ENCODE results near the gene ANKS1B.
"Not testable (repeated sequence)": the region's sequence is repeated elsewhere in the genome, so short reads cannot be mapped to it uniquely, and the experiment has no call there.

Gene ANKS1B

GRCh38 chr12:99611117-99611516 lies 373.6 kb downstream of the ANKS1B start:
- no peak overlapping the region for H3K4me3 ChIP-seq (ENCODE audit: control insufficient read depth in 1 of 7, extremely low read depth in 1 of 7, insufficient read depth in 4 of 7, low read depth in 2 of 7, low read length in 6 of 7)
- H3K4me1 ChIP-seq (ENCODE audit: control extremely low read depth in 1 of 4, control insufficient read depth in 4 of 4, insufficient read depth in 4 of 4, low read length in 3 of 4) = no peaks in the 10 kb centered on the region
- H3K27ac ChIP-seq (ENCODE audit: insufficient read depth in 1 of 2, low read depth in 1 of 2, low read length in 2 of 2, poor library complexity in 1 of 2, severe bottlenecking in 2 of 2) = no peak overlapping the region
- no peaks in the 10 kb centered on the region for H3K9me3 ChIP-seq (ENCODE audit: control extremely low read depth in 1 of 5, control insufficient read depth in 4 of 5, insufficient read depth in 2 of 5, low read depth in 1 of 5, low read length in 4 of 5)
- CTCF ChIA-PET = no interaction called here
- no peak for DNase-seq
- POLR2A ChIA-PET = no interaction called here
- H3K27me3 ChIP-seq (replicated peaks in 2 of 5; ENCODE audit: control insufficient read depth in 4 of 5, insufficient read depth in 5 of 5, low read length in 4 of 5) = no peaks in the 10 kb centered on the region
- H3K36me3 ChIP-seq (ENCODE audit: control insufficient read depth in 4 of 4, insufficient read depth in 4 of 4, low read length in 3 of 4) = no peaks in the 10 kb centered on the region
- WGBS (ENCODE audit: insufficient coverage) = 57% methylated on average over 1 of the region's 3 CpGs

DNA sequence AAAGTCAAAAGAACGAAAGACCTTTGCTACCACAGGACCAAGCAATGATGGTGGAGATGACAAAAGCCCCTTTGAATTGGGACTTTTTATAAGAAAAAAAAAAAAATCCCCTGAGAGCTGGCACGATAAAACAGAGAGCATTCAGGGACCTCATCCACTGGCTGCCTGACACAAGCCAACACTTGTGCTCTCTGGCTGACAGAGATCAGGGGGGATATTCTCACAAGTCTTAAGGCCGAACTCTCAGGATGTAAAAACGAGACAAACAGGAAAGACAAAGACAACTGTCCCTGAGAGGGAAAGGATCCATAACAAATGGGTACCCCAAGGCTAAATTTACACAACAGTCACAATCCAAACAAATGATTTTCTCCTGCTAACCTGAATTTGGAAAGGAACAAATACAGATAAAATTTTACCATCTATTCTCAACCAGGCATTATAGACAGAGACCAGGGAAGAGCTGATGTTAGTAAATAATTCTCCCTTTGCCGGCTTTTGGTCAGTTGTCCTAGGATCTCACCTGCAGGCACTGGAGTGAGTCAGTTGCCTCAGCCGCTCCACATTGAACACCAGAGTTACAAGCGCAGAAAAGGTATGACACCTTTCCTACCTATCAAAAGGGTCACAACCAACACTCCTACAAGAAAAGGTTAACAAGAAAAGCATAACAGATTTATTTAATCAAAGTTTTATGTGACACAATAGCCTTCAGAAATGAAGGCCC lies 375.1 kb downstream of the ANKS1B start:
- POLR2A ChIA-PET = no interaction called here
- no peak for DNase-seq
- no peaks in the 10 kb centered on the region for H3K27me3 ChIP-seq (replicated peaks in 2 of 5; ENCODE audit: control insufficient read depth in 4 of 5, insufficient read depth in 5 of 5, low read length in 4 of 5)
- 66% methylated on average over 3 of the region's 7 CpGs for WGBS (ENCODE audit: insufficient coverage)
- no peak overlapping the region for H3K27ac ChIP-seq (ENCODE audit: insufficient read depth in 1 of 2, low read depth in 1 of 2, low read length in 2 of 2, poor library complexity in 1 of 2, severe bottlenecking in 2 of 2)
- no peaks in the 10 kb centered on the region for H3K36me3 ChIP-seq (ENCODE audit: control insufficient read depth in 4 of 4, insufficient read depth in 4 of 4, low read length in 3 of 4)
- no peaks in the 10 kb centered on the region for H3K4me1 ChIP-seq (ENCODE audit: control extremely low read depth in 1 of 4, control insufficient read depth in 4 of 4, insufficient read depth in 4 of 4, low read length in 3 of 4)
- CTCF ChIA-PET = interaction anchor here (1.0 kb wide), 1 partner anchor 11 kb away, joined by 3 read pairs; no protein-coding TSS in a partner anchor
- H3K9me3 ChIP-seq (ENCODE audit: control extremely low read depth in 1 of 5, control insufficient read depth in 4 of 5, insufficient read depth in 2 of 5, low read depth in 1 of 5, low read length in 4 of 5) = no peaks in the 10 kb centered on the region
- no peak overlapping the region for H3K4me3 ChIP-seq (ENCODE audit: control insufficient read depth in 1 of 7, extremely low read depth in 1 of 7, insufficient read depth in 4 of 7, low read depth in 2 of 7, low read length in 6 of 7)

GRCh38 chr12:99600388-99600787 lies 384.3 kb downstream of the ANKS1B start:
- POLR2A ChIA-PET = no interaction called here
- WGBS (ENCODE audit: insufficient coverage) = 30% methylated on average over 4 of the region's 5 CpGs

GRCh38 chr12:99598785-99599184 lies 386.0 kb downstream of the ANKS1B start:
- CTCF ChIA-PET = no interaction called here
- DNase-seq = no peak

More at GRCh38 chr12:99600388-99600787, 384.3 kb downstream of the ANKS1B start:
- Histone ChIP-seq H3K27ac (ENCODE audit: insufficient read depth in 1 of 2, low read depth in 1 of 2, low read length in 2 of 2, poor library complexity in 1 of 2, severe bottlenecking in 2 of 2) (no peak overlapping the region), H3K4me3 (ENCODE audit: control insufficient read depth in 1 of 7, extremely low read depth in 1 of 7, insufficient read depth in 4 of 7, low read depth in 2 of 7, low read length in 6 of 7) (no peak overlapping the region), H3K27me3 (replicated peaks in 2 of 5; ENCODE audit: control insufficient read depth in 4 of 5, insufficient read depth in 5 of 5, low read length in 4 of 5) (no peaks in the 10 kb centered on the region), H3K9me3 (ENCODE audit: control extremely low read depth in 1 of 5, control insufficient read depth in 4 of 5, insufficient read depth in 2 of 5, low read depth in 1 of 5, low read length in 4 of 5) (no peaks in the 10 kb centered on the region), H3K4me1 (ENCODE audit: control extremely low read depth in 1 of 4, control insufficient read depth in 4 of 4, insufficient read depth in 4 of 4, low read length in 3 of 4) (no peaks in the 10 kb centered on the region), H3K36me3 (ENCODE audit: control insufficient read depth in 4 of 4, insufficient read depth in 4 of 4, low read length in 3 of 4) (no peaks in the 10 kb centered on the region)
- CTCF ChIA-PET = no interaction called here
- DNase-seq = peak in 1 of 3 donors; percentile 2

GRCh38 chr12:99596762-99597161 lies 388.0 kb downstream of the ANKS1B start:
- no peaks in the 10 kb centered on the region for H3K27me3 ChIP-seq (replicated peaks in 2 of 5; ENCODE audit: control insufficient read depth in 4 of 5, insufficient read depth in 5 of 5, low read length in 4 of 5)
- no peaks in the 10 kb centered on the region for H3K4me1 ChIP-seq (ENCODE audit: control extremely low read depth in 1 of 4, control insufficient read depth in 4 of 4, insufficient read depth in 4 of 4, low read length in 3 of 4)
- H3K4me3 ChIP-seq (ENCODE audit: control insufficient read depth in 1 of 7, extremely low read depth in 1 of 7, insufficient read depth in 4 of 7, low read depth in 2 of 7, low read length in 6 of 7) = no peak overlapping the region
- ChIA-PET POLR2A (no interaction called here), CTCF (no interaction called here)
- no peaks in the 10 kb centered on the region for H3K36me3 ChIP-seq (ENCODE audit: control insufficient read depth in 4 of 4, insufficient read depth in 4 of 4, low read length in 3 of 4)
- no peaks in the 10 kb centered on the region for H3K9me3 ChIP-seq (ENCODE audit: control extremely low read depth in 1 of 5, control insufficient read depth in 4 of 5, insufficient read depth in 2 of 5, low read depth in 1 of 5, low read length in 4 of 5)
- DNase-seq = no peak
- 100% methylated on average over 1 of the region's 2 CpGs for WGBS (ENCODE audit: insufficient coverage)
- no peak overlapping the region for H3K27ac ChIP-seq (ENCODE audit: insufficient read depth in 1 of 2, low read depth in 1 of 2, low read length in 2 of 2, poor library complexity in 1 of 2, severe bottlenecking in 2 of 2)

More at GRCh38 chr12:99598785-99599184, 386.0 kb downstream of the ANKS1B start:
- POLR2A ChIA-PET = no interaction called here
- Histone ChIP-seq H3K27me3 (replicated peaks in 2 of 5; ENCODE audit: control insufficient read depth in 4 of 5, insufficient read depth in 5 of 5, low read length in 4 of 5) (no peaks in the 10 kb centered on the region), H3K9me3 (ENCODE audit: control extremely low read depth in 1 of 5, control insufficient read depth in 4 of 5, insufficient read depth in 2 of 5, low read depth in 1 of 5, low read length in 4 of 5) (no peaks in the 10 kb centered on the region), H3K4me3 (ENCODE audit: control insufficient read depth in 1 of 7, extremely low read depth in 1 of 7, insufficient read depth in 4 of 7, low read depth in 2 of 7, low read length in 6 of 7) (no peak overlapping the region), H3K36me3 (ENCODE audit: control insufficient read depth in 4 of 4, insufficient read depth in 4 of 4, low read length in 3 of 4) (no peaks in the 10 kb centered on the region), H3K4me1 (ENCODE audit: control extremely low read depth in 1 of 4, control insufficient read depth in 4 of 4, insufficient read depth in 4 of 4, low read length in 3 of 4) (no peaks in the 10 kb centered on the region), H3K27ac (ENCODE audit: insufficient read depth in 1 of 2, low read depth in 1 of 2, low read length in 2 of 2, poor library complexity in 1 of 2, severe bottlenecking in 2 of 2) (no peak overlapping the region)
- WGBS (ENCODE audit: insufficient coverage) = 100% methylated on average over 2 of the region's 2 CpGs

DNA sequence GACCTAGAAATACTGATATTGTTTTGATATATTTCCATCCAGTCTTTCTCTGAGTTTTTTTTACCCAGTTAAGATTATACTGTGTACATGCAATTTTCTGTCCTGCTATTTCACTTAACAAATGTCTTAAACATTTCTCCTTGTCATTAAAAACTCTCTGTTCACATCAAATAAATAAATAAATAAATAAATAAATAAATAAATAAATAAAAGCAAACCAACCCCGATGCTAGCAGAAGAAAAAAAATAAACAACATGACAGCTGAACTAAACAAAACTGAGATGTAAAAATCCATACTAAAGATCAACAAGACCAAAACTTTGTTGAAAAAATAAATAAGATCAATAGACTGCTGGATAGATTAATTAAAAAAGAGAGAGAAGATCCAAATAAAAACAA lies 407.6 kb downstream of the ANKS1B start:
- DNase-seq; H3K9me3 ChIP-seq (ENCODE audit: control extremely low read depth in 1 of 5, control insufficient read depth in 4 of 5, insufficient read depth in 2 of 5, low read depth in 1 of 5, low read length in 4 of 5); CTCF ChIA-PET; POLR2A ChIA-PET; H3K36me3 ChIP-seq (ENCODE audit: control insufficient read depth in 4 of 4, insufficient read depth in 4 of 4, low read length in 3 of 4); H3K27ac ChIP-seq (ENCODE audit: insufficient read depth in 1 of 2, low read depth in 1 of 2, low read length in 2 of 2, poor library complexity in 1 of 2, severe bottlenecking in 2 of 2); H3K4me1 ChIP-seq (ENCODE audit: control extremely low read depth in 1 of 4, control insufficient read depth in 4 of 4, insufficient read depth in 4 of 4, low read length in 3 of 4); H3K4me3 ChIP-seq (ENCODE audit: control insufficient read depth in 1 of 7, extremely low read depth in 1 of 7, insufficient read depth in 4 of 7, low read depth in 2 of 7, low read length in 6 of 7); H3K27me3 ChIP-seq (replicated peaks in 2 of 5; ENCODE audit: control insufficient read depth in 4 of 5, insufficient read depth in 5 of 5, low read length in 4 of 5): not testable (repeated sequence)
- WGBS (ENCODE audit: insufficient coverage) = no CpG with 5 or more reads among the region's 1 CpG

- H3K4me3 ChIP-seq (ENCODE audit: control insufficient read depth in 1 of 7, extremely low read depth in 1 of 7, insufficient read depth in 4 of 7, low read depth in 2 of 7, low read length in 6 of 7) = no peak overlapping the region
- WGBS (ENCODE audit: insufficient coverage) = no CpG with 5 or more reads among the region's 2 CpGs
- H3K4me1 ChIP-seq (ENCODE audit: control extremely low read depth in 1 of 4, control insufficient read depth in 4 of 4, insufficient read depth in 4 of 4, low read length in 3 of 4) = no peaks in the 10 kb centered on the region
- no peaks in the 10 kb centered on the region for H3K36me3 ChIP-seq (ENCODE audit: control insufficient read depth in 4 of 4, insufficient read depth in 4 of 4, low read length in 3 of 4)
- DNase-seq = no peak
- ChIA-PET CTCF (no interaction called here), POLR2A (no interaction called here)
- no peak overlapping the region for H3K27ac ChIP-seq (ENCODE audit: insufficient read depth in 1 of 2, low read depth in 1 of 2, low read length in 2 of 2, poor library complexity in 1 of 2, severe bottlenecking in 2 of 2)
- H3K9me3 ChIP-seq (ENCODE audit: control extremely low read depth in 1 of 5, control insufficient read depth in 4 of 5, insufficient read depth in 2 of 5, low read depth in 1 of 5, low read length in 4 of 5) = no peaks in the 10 kb centered on the region
- H3K27me3 ChIP-seq (replicated peaks in 2 of 5; ENCODE audit: control insufficient read depth in 4 of 5, insufficient read depth in 5 of 5, low read length in 4 of 5) = no peaks in the 10 kb centered on the region
These were observed 410.8 kb downstream of the ANKS1B start for GRCh38 chr12:99573980-99574379.
